ENCODE data around the gene MAN1C1. TPM values are rescaled to one million over a fixed set of nuclear protein-coding genes. Genes with fewer than 3 reads are reported as not detected.

The MAN1C1 gene
- total RNA-seq, 1 donor = 12.9 TPM

DNA sequence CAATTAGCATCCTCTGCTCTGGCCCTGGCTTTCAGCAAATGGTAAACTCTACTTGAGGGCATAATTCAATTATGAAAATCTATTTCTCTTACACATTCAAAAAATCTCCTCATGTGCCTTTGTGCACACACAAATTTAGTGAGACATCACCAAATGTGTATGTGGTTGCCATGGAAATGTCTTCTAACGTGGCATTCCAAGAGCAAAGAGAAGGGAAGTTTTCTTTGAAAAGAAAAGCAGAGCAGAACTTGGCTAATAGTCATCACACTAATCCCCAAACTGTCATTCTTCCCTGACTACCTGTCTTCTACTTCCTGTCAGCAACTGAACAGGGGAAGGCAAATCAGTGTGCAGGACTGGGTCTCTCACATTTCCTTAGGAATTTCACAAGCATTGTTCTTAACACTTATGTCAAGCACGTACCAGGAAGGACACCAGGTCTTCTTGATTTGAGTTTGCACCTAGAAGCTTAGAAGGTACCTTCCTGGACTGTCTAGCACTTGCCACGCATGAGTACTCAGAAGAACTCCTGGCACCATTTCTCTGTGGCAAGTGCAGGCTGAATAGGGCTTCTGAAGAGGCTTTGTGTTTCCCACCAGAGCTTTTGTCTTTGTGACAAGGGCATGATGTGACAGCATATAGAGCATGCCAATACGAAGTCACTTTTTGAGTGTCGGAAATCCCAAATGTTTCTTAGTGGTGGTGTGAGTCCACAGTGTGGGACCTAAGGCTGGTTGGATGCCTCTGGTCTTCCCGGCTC lies 32.3 kb downstream of the MAN1C1 start:
- Histone ChIP-seq H3K4me1 (ENCODE audit: insufficient read depth, low read length) (peaks cover 2% of the 10 kb centered on the region), H3K4me3 (ENCODE audit: low read length) (no peak overlapping the region), H3K27me3 (ENCODE audit: insufficient read depth, low read length) (no peaks in the 10 kb centered on the region), H3K9me3 (ENCODE audit: low read depth, low read length) (no peaks in the 10 kb centered on the region)

DNA sequence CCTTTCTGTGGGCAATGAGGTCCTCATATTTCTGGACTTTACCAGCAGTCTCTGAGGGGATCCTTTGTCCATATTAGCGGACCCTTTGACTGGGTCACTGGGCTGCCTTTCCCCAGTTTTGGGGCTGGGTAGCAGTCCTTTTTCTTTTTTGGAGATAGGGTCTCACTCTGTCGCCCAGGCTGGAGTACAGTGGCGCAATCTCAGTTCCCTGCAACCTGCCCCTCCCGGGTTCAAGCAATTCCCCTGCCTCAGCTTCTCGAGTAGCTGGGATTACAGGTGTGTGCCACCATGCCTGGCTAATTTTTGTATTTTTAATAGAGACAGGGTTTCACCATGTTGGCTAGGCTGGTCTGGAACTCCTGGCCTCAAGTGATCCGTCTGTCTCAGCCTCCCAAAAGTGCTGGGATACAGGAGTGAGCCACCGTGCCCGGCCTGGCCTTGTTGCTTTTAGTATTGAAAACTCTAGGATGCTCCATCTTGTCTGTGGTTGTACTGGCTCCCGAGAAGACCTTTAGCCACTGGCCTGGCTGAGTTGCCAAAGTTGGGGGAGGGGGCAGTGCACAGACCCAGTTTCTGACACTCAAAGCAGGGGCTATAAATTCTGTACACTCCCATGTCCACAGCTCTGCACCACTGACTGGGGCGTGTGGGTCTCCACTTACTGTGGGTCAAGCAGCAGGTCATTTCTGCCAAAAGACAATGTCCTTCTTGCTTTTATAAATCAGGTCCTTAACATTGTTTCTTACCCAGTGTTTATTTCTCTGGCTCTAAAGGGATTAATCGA lies 33.1 kb downstream of the MAN1C1 start:
- no peaks in the 10 kb centered on the region for H3K9me3 ChIP-seq (ENCODE audit: low read depth, low read length)
- no peak overlapping the region for H3K4me3 ChIP-seq (ENCODE audit: low read length)
- no peaks in the 10 kb centered on the region for H3K27me3 ChIP-seq (ENCODE audit: insufficient read depth, low read length)
- no peaks in the 10 kb centered on the region for H3K4me1 ChIP-seq (ENCODE audit: insufficient read depth, low read length)

GRCh38 chr1:25650289-25650576 lies 33.6 kb downstream of the MAN1C1 start:
- H3K27me3 ChIP-seq (ENCODE audit: insufficient read depth, low read length) = no peaks in the 10 kb centered on the region
- H3K9me3 ChIP-seq (ENCODE audit: low read depth, low read length) = no peaks in the 10 kb centered on the region
- H3K4me1 ChIP-seq (ENCODE audit: insufficient read depth, low read length) = no peaks in the 10 kb centered on the region
- no peak overlapping the region for H3K4me3 ChIP-seq (ENCODE audit: low read length)

GRCh38 chr1:25651036-25651640 lies 34.5 kb downstream of the MAN1C1 start:
- Histone ChIP-seq H3K9me3 (ENCODE audit: low read depth, low read length) (no peaks in the 10 kb centered on the region), H3K4me3 (ENCODE audit: low read length) (no peak overlapping the region), H3K4me1 (ENCODE audit: insufficient read depth, low read length) (no peaks in the 10 kb centered on the region)

GRCh38 chr1:25651824-25652741 lies 35.5 kb downstream of the MAN1C1 start:
- Histone ChIP-seq H3K27me3 (ENCODE audit: insufficient read depth, low read length) (no peaks in the 10 kb centered on the region), H3K9me3 (ENCODE audit: low read depth, low read length) (no peaks in the 10 kb centered on the region), H3K4me1 (ENCODE audit: insufficient read depth, low read length) (no peaks in the 10 kb centered on the region), H3K4me3 (ENCODE audit: low read length) (no peak overlapping the region)

More at GRCh38 chr1:25651036-25651640, 34.5 kb downstream of the MAN1C1 start:
- no peaks in the 10 kb centered on the region for H3K27me3 ChIP-seq (ENCODE audit: insufficient read depth, low read length)

- Histone ChIP-seq H3K4me3 (ENCODE audit: low read length) (no peak overlapping the region), H3K27me3 (ENCODE audit: insufficient read depth, low read length) (no peaks in the 10 kb centered on the region), H3K9me3 (ENCODE audit: low read depth, low read length) (no peaks in the 10 kb centered on the region), H3K4me1 (ENCODE audit: insufficient read depth, low read length) (no peaks in the 10 kb centered on the region)
These were observed 37.0 kb downstream of the MAN1C1 start for GRCh38 chr1:25653558-25653957.

DNA sequence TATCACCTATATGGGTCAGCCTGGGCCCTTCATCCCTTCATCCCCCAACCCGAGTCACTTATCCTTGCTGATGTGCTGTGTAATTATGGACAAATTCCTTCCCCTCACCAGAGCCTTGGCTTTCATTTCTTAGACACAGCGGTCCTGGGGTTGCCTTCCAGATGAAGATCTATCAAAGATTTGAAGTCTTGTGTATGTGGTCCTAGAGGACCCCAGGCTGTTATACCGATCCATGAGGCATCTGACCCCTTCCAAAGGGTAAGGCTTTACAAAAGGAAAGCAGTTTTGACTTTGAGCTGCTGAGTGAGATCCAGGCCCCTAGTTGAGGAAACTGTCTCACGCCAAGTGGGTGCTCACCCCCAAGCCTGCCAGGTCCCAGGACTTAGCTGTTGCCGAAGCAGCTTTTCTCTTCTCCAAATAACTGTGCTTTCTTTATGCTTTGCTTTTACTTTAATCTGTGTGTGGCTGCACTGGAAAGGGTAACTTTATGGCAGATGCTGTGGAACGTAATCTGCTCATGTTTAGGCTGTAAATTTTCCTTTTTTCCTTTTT lies 37.6 kb downstream of the MAN1C1 start:
- H3K27me3 ChIP-seq (ENCODE audit: insufficient read depth, low read length) = no peaks in the 10 kb centered on the region
- no peak overlapping the region for H3K4me3 ChIP-seq (ENCODE audit: low read length)
- no peaks in the 10 kb centered on the region for H3K9me3 ChIP-seq (ENCODE audit: low read depth, low read length)
- no peaks in the 10 kb centered on the region for H3K4me1 ChIP-seq (ENCODE audit: insufficient read depth, low read length)

DNA sequence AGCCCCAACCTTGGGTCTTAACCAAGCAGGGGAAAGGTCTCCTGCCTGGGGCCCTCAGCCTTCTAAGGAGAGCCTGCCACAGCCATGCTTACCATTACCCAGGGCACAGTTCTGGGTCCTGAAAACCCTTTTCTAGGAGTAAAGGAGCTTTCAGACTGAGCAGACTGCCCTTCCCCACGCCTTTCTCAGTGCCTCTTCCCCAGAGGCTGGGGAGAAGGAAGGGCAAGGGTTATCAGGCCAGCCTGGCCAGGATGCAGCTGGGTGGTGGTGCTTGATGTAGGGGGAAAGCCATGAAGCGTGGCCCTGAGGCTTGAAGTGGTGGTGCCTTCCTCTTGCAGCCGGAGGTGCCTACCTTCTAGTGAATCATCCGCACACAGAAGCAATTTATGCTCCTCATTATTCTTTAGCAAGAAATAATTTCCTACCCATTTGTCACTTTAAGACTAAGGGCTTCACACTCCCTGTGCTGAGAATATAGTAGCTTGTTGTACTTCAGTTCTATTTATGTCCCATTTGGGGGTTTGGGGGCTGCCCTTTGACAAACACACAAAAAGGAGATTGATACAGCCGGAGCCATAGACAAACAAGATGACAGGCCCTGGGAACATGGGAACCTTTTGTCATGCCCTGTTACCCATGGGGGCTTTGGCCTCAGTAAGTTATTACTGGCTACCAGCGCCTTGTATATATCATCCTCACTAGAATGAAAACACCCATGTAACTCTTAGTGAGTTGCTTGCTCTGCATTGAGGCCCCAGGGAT lies 40.7 kb downstream of the MAN1C1 start:
- no peaks in the 10 kb centered on the region for H3K4me1 ChIP-seq (ENCODE audit: insufficient read depth, low read length)

DNA sequence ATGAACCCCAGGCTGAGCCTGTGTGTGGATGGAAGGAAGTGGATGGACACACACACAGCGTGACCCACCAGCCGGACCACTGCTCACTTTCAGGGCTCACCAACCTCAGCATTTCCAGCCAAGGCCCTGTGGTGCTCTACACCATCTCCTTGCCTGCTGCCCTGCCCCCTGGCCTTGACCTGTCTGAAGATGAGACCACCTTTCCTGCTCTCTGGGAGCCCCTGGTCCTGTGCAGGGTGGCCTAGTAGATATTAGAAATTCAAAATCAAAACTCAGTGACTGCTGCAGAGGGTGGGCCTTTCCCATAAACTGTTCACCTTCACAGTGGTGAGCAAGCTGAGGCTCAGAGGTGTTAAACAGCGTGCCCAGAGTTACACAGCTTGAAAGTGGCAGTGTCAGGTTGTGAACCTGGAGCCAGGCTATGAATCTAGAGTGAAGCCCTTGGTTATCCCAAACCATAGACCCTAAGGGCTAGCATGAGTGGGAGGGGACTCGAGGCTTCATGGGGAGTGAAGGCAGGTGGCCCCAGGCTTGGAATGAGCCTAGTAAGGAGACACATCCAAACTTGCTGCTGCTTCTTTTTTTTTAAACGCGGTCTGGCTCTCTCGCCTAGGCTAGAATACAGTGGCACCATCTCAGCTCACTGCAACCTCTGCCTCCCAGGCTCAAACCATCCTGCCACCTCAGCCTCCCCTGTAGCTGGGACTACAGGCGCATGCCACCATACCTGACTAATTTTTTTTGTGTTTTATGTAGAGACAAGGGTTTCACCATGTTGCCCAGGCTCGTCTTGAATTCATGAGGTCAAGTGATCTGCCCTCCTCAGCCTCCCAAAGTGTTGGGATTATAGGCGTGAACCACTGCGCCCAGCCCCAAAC lies 41.5 kb downstream of the MAN1C1 start:
- Histone ChIP-seq H3K4me3 (ENCODE audit: low read length) (no peak overlapping the region), H3K27me3 (ENCODE audit: insufficient read depth, low read length) (no peaks in the 10 kb centered on the region), H3K9me3 (ENCODE audit: low read depth, low read length) (no peaks in the 10 kb centered on the region), H3K4me1 (ENCODE audit: insufficient read depth, low read length) (no peaks in the 10 kb centered on the region)

More for the DNA sequence above, 40.7 kb downstream of the MAN1C1 start:
- Histone ChIP-seq H3K9me3 (ENCODE audit: low read depth, low read length) (no peaks in the 10 kb centered on the region), H3K4me3 (ENCODE audit: low read length) (no peak overlapping the region), H3K27me3 (ENCODE audit: insufficient read depth, low read length) (no peaks in the 10 kb centered on the region)

GRCh38 chr1:25658791-25659431 lies 42.3 kb downstream of the MAN1C1 start:
- H3K4me3 ChIP-seq (ENCODE audit: low read length) = no peak overlapping the region
- H3K27me3 ChIP-seq (ENCODE audit: insufficient read depth, low read length) = no peaks in the 10 kb centered on the region
- no peaks in the 10 kb centered on the region for H3K9me3 ChIP-seq (ENCODE audit: low read depth, low read length)
- no peaks in the 10 kb centered on the region for H3K4me1 ChIP-seq (ENCODE audit: insufficient read depth, low read length)

GRCh38 chr1:25661043-25661815 lies 44.6 kb downstream of the MAN1C1 start:
- Histone ChIP-seq H3K27me3 (ENCODE audit: insufficient read depth, low read length) (no peaks in the 10 kb centered on the region), H3K9me3 (ENCODE audit: low read depth, low read length) (no peaks in the 10 kb centered on the region), H3K4me1 (ENCODE audit: insufficient read depth, low read length) (no peaks in the 10 kb centered on the region), H3K4me3 (ENCODE audit: low read length) (no peak overlapping the region)

DNA sequence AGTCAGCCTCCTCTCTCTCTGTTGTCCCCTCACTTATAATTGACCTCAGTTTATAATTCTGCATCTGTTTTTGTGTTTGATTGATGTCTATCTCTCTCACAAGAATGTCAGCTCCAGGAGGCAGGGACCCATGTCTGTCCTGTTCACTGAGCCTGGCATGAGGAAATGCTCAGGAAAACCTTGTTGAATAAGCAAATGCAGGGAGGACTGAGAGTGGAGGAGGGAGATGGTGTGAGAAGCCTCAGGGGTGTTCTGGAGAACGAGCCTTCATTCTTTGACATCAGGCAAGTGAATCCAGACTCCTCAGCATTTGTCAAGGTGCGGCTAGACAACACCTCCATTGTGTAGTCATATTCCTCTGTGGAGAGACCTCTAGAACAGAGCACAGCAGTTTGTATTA lies 45.5 kb downstream of the MAN1C1 start:
- Histone ChIP-seq H3K9me3 (ENCODE audit: low read depth, low read length) (no peaks in the 10 kb centered on the region), H3K27me3 (ENCODE audit: insufficient read depth, low read length) (no peaks in the 10 kb centered on the region), H3K4me1 (ENCODE audit: insufficient read depth, low read length) (no peaks in the 10 kb centered on the region), H3K4me3 (ENCODE audit: low read length) (no peak overlapping the region)
